Measurements from ENCODE around the gene TOR4A.

DNA sequence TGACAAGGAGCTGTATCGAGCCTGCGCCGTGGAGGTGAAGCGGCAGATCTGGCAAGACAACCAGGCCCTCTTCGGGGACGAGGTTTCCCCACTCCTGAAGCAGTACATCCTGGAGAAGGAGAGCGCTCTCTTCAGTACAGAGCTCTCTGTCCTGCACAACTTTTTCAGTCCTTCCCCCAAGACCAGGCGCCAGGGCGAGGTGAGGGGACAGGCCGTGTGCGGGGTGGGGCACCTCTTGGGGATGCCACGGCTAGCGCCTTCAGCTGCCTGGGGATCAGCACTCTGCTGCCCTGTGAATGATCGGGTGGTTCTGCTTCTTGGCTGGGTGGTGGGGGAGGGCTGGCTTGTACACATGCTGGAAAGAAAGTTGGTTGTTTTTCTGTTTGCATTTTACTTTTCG, 20.7 kb upstream of the TOR4A start:
- TF ChIP-seq, protein P1, sequence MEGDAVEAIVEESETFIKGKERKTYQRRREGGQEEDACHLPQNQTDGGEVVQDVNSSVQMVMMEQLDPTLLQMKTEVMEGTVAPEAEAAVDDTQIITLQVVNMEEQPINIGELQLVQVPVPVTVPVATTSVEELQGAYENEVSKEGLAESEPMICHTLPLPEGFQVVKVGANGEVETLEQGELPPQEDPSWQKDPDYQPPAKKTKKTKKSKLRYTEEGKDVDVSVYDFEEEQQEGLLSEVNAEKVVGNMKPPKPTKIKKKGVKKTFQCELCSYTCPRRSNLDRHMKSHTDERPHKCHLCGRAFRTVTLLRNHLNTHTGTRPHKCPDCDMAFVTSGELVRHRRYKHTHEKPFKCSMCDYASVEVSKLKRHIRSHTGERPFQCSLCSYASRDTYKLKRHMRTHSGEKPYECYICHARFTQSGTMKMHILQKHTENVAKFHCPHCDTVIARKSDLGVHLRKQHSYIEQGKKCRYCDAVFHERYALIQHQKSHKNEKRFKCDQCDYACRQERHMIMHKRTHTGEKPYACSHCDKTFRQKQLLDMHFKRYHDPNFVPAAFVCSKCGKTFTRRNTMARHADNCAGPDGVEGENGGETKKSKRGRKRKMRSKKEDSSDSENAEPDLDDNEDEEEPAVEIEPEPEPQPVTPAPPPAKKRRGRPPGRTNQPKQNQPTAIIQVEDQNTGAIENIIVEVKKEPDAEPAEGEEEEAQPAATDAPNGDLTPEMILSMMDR (IDR thresholded peaks at IDR 0.05), result no peak
- TF ChIP-seq SIN3A (IDR thresholded peaks at IDR 0.05; ENCODE audit: borderline replicate concordance, insufficient read depth, low read depth, low read length) (no peak), POLR2AphosphoS5 (IDR thresholded peaks at IDR 0.05; ENCODE audit: low read depth, low read length) (no peak)
- TF ChIP-seq, protein P2, sequence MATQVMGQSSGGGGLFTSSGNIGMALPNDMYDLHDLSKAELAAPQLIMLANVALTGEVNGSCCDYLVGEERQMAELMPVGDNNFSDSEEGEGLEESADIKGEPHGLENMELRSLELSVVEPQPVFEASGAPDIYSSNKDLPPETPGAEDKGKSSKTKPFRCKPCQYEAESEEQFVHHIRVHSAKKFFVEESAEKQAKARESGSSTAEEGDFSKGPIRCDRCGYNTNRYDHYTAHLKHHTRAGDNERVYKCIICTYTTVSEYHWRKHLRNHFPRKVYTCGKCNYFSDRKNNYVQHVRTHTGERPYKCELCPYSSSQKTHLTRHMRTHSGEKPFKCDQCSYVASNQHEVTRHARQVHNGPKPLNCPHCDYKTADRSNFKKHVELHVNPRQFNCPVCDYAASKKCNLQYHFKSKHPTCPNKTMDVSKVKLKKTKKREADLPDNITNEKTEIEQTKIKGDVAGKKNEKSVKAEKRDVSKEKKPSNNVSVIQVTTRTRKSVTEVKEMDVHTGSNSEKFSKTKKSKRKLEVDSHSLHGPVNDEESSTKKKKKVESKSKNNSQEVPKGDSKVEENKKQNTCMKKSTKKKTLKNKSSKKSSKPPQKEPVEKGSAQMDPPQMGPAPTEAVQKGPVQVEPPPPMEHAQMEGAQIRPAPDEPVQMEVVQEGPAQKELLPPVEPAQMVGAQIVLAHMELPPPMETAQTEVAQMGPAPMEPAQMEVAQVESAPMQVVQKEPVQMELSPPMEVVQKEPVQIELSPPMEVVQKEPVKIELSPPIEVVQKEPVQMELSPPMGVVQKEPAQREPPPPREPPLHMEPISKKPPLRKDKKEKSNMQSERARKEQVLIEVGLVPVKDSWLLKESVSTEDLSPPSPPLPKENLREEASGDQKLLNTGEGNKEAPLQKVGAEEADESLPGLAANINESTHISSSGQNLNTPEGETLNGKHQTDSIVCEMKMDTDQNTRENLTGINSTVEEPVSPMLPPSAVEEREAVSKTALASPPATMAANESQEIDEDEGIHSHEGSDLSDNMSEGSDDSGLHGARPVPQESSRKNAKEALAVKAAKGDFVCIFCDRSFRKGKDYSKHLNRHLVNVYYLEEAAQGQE (IDR thresholded peaks at IDR 0.05; ENCODE audit: insufficient read depth in 1 of 2, low read depth in 2 of 2, low read length in 1 of 2), result no peak
